ENCODE measurements around the gene CDCA3. TPM values are rescaled to one million over a fixed set of nuclear protein-coding genes. Genes with fewer than 3 reads are reported as not detected.

Gene CDCA3
- total and polyA plus RNA-seq, 2 of the 13 experiments (the other 11 are each of a cell fraction or from before 2014, with no cell fraction given), result 32.7 to 56.5 TPM

DNA sequence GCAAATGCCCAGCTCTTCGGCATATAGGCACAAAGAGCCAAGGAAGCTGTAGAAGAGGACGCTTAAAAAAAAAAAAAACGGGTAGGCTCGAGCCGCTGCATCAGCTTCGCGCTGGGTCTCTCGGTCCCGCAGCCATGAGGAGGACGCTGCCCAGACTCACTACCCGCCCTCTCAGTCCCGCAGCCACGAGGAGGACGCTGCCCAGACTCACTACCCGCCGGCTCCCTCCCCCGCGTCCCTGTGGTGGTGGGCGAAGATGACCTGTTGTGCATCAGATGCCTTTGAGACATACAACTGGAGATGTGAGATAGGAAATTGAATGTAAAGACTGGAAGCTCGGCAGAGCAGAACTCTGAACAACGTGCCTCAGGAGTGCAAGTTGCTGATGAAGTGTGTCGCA lies 33.5 kb upstream of the CDCA3 start:
- no peaks in the 10 kb centered on the region for H3K79me2 ChIP-seq (ENCODE audit: insufficient read depth, low read length)
- no peak overlapping the region for H3K4me3 ChIP-seq (replicated peaks in 1 of 3; ENCODE audit: insufficient read depth in 1 of 3, low read depth in 2 of 3, low read length in 3 of 3)
- no peak overlapping the region for H3K27ac ChIP-seq (ENCODE audit: extremely low read length, insufficient read depth, low read length)
- ATAC-seq, result no peak
- H3K4me1 ChIP-seq (ENCODE audit: insufficient read depth, low read length), result peaks cover 61% of the 10 kb centered on the region
- no peak overlapping the region for H2AFZ ChIP-seq (ENCODE audit: low read length)
- no peak for DNase-seq (ENCODE audit: low spot score)
- H3K27me3 ChIP-seq (ENCODE audit: control insufficient read depth in 1 of 2, insufficient read depth in 2 of 2, low read length in 2 of 2), result no peaks in the 10 kb centered on the region
- intact Hi-C loops (cut with micrococcal nuclease; ENCODE audit: unreplicated experiment) (no loop called here), in situ Hi-C loops (cut with HindIII; ENCODE audit: extremely low pct_ligation_motif_present, low pct_unique_long_range_greater_than_20kb) (no loop called here)
- H3K9me3 ChIP-seq (ENCODE audit: low read length), result no peaks in the 10 kb centered on the region
- no peaks in the 10 kb centered on the region for H4K20me1 ChIP-seq (ENCODE audit: insufficient read depth, low read length)
- WGBS (ENCODE audit: low lambda C conversion rate), result 92% methylated on average over 22 of the region's 22 CpGs
- no peak overlapping the region for H3K4me2 ChIP-seq (ENCODE audit: low read depth, low read length)
- no peak overlapping the region for H3K9ac ChIP-seq (ENCODE audit: insufficient read depth, low read depth, low read length)
- BruUV-seq (replicated peaks), result no TSS peak
- peaks cover 0 to 1% of the 10 kb centered on the region in 2 experiments; a peak in 2 of 5 replicates for H3K36me3 ChIP-seq (replicated peaks in 1 of 2; ENCODE audit: control insufficient read depth in 1 of 2, insufficient read depth in 2 of 2, low read length in 2 of 2)
- FAIRE-seq, result no peak
- ChIA-PET CTCF (ENCODE audit: low intra/inter-chr PET ratio, low total read pairs) (no interaction called here), POLR2A (interaction anchor here (6.2 kb wide), 1 partner anchor 12 kb away, joined by 47 read pairs; the partner anchor contains the start of gene SPSB2)
- no peak for TF ChIP-seq ZNF780A (CRISPR knock-in tag; IDR thresholded peaks at IDR 0.05)
- TF ChIP-seq, protein P1, sequence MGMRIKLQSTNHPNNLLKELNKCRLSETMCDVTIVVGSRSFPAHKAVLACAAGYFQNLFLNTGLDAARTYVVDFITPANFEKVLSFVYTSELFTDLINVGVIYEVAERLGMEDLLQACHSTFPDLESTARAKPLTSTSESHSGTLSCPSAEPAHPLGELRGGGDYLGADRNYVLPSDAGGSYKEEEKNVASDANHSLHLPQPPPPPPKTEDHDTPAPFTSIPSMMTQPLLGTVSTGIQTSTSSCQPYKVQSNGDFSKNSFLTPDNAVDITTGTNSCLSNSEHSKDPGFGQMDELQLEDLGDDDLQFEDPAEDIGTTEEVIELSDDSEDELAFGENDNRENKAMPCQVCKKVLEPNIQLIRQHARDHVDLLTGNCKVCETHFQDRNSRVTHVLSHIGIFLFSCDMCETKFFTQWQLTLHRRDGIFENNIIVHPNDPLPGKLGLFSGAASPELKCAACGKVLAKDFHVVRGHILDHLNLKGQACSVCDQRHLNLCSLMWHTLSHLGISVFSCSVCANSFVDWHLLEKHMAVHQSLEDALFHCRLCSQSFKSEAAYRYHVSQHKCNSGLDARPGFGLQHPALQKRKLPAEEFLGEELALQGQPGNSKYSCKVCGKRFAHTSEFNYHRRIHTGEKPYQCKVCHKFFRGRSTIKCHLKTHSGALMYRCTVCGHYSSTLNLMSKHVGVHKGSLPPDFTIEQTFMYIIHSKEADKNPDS (CRISPR knock-in tag; IDR thresholded peaks at IDR 0.05), result no peak
- TF ChIP-seq, protein P2, sequence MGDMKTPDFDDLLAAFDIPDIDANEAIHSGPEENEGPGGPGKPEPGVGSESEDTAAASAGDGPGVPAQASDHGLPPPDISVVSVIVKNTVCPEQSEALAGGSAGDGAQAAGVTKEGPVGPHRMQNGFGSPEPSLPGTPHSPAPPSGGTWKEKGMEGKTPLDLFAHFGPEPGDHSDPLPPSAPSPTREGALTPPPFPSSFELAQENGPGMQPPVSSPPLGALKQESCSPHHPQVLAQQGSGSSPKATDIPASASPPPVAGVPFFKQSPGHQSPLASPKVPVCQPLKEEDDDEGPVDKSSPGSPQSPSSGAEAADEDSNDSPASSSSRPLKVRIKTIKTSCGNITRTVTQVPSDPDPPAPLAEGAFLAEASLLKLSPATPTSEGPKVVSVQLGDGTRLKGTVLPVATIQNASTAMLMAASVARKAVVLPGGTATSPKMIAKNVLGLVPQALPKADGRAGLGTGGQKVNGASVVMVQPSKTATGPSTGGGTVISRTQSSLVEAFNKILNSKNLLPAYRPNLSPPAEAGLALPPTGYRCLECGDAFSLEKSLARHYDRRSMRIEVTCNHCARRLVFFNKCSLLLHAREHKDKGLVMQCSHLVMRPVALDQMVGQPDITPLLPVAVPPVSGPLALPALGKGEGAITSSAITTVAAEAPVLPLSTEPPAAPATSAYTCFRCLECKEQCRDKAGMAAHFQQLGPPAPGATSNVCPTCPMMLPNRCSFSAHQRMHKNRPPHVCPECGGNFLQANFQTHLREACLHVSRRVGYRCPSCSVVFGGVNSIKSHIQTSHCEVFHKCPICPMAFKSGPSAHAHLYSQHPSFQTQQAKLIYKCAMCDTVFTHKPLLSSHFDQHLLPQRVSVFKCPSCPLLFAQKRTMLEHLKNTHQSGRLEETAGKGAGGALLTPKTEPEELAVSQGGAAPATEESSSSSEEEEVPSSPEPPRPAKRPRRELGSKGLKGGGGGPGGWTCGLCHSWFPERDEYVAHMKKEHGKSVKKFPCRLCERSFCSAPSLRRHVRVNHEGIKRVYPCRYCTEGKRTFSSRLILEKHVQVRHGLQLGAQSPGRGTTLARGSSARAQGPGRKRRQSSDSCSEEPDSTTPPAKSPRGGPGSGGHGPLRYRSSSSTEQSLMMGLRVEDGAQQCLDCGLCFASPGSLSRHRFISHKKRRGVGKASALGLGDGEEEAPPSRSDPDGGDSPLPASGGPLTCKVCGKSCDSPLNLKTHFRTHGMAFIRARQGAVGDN (CRISPR knock-in tag; IDR thresholded peaks at IDR 0.05), result no peak
- TF ChIP-seq KDM5B (CRISPR knock-in tag; IDR thresholded peaks at IDR 0.05; ENCODE audit: borderline replicate concordance), result no peak
- no peak for TF ChIP-seq FIP1L1 (IDR thresholded peaks at IDR 0.05; ENCODE audit: borderline replicate concordance, insufficient read depth, low read depth, low read length)
- TF ChIP-seq, protein P3, sequence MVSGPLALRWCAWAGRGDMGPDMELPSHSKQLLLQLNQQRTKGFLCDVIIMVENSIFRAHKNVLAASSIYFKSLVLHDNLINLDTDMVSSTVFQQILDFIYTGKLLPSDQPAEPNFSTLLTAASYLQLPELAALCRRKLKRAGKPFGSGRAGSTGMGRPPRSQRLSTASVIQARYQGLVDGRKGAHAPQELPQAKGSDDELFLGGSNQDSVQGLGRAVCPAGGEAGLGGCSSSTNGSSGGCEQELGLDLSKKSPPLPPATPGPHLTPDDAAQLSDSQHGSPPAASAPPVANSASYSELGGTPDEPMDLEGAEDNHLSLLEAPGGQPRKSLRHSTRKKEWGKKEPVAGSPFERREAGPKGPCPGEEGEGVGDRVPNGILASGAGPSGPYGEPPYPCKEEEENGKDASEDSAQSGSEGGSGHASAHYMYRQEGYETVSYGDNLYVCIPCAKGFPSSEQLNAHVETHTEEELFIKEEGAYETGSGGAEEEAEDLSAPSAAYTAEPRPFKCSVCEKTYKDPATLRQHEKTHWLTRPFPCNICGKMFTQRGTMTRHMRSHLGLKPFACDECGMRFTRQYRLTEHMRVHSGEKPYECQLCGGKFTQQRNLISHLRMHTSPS (CRISPR knock-in tag; IDR thresholded peaks at IDR 0.05; ENCODE audit: low read depth), result no peak
- TF ChIP-seq SSRP1 (CRISPR knock-in tag; IDR thresholded peaks at IDR 0.05), result no peak
- no peak for TF ChIP-seq ZNF839 (CRISPR knock-in tag; IDR thresholded peaks at IDR 0.05; ENCODE audit: borderline replicate concordance)
- TF ChIP-seq, protein P4, sequence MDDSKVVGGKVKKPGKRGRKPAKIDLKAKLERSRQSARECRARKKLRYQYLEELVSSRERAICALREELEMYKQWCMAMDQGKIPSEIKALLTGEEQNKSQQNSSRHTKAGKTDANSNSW (CRISPR knock-in tag; IDR thresholded peaks at IDR 0.05; ENCODE audit: borderline replicate concordance), result no peak
- TF ChIP-seq SOX13 (IDR thresholded peaks at IDR 0.05), result no peak
- TF ChIP-seq SOX13 (CRISPR knock-in tag; conservative IDR thresholded peaks at IDR 0.05 in 1 of 2, IDR thresholded peaks at IDR 0.05 in 1 of 2), result no peak
- TF ChIP-seq SALL2 (CRISPR knock-in tag; IDR thresholded peaks at IDR 0.05), result no peak
- TF ChIP-seq BCL6 (CRISPR knock-in tag; IDR thresholded peaks at IDR 0.05), result no peak
- no peak for TF ChIP-seq PRMT3 (CRISPR knock-in tag; IDR thresholded peaks at IDR 0.05; ENCODE audit: borderline replicate concordance, low read depth)
- TF ChIP-seq NFKB2 (CRISPR knock-in tag; IDR thresholded peaks at IDR 0.05; ENCODE audit: borderline replicate concordance), result no peak
- no peak for TF ChIP-seq PCBP1 (IDR thresholded peaks at IDR 0.05; ENCODE audit: borderline replicate concordance, low read depth, low read length)
- no peak for TF ChIP-seq GPN1 (CRISPR knock-in tag; IDR thresholded peaks at IDR 0.05; ENCODE audit: borderline replicate concordance)

Data from HepG2 (cell line).